NCI-H146 treated with DMSO at 0.1 percent for 48 hours (cell line): ENCODE measurements around the gene TYK2.
"Not testable (repeated sequence)": the region's sequence is repeated elsewhere in the genome, so short reads cannot be mapped to it uniquely, and the experiment has no call there.

Source experiments
- DNase-seq: peaks from one replicate; lab custom pipeline; 2025; ENCODE audit not compliant: unreplicated experiment; lab: John Stamatoyannopoulos, UW

Gene TYK2

DNA sequence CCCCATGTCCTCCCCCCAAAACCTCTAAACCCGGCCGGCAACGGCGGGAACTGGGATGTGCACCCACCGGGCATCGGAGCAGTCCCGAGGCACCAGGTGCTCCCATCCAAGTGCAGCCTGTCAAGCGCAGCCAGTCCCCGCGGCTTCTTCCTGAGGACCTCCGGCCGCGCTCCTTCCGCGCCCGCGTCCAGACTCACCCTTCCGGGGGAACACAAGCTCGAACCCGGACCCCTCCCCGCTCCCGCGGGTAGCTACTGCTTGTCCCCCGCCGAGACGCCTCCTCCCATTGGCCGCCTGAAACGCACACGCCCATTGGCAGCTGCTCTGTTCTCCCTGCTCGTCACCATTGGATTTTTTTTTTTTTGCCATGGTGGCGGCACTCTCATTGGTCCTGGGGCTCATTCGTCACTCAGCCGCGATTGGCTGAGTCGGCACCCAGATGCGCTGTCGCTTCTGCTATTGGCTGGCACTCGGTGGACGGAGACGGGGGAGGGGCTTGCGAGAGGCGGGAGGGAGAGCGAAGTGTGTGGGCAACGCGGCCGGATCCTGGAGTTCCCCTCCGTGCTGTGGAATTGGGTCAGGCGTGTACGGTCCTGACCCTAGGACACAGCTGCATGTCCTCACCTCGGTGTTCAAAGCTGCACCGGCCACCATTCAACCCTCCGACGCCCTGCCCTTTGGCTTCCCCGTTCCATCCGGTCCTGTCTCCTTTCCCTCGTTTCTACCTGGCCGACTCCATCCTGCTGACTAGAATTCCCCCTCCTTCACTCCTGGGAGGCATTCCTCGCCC lies at the start of gene TYK2:
Gene TYK2 (minus strand): TSS at position 260 of the 790 bp plus-strand sequence. CDS start 2,166 bp downstream, outside the sequence.
- DNase-seq = peak; percentile 99

DNA sequence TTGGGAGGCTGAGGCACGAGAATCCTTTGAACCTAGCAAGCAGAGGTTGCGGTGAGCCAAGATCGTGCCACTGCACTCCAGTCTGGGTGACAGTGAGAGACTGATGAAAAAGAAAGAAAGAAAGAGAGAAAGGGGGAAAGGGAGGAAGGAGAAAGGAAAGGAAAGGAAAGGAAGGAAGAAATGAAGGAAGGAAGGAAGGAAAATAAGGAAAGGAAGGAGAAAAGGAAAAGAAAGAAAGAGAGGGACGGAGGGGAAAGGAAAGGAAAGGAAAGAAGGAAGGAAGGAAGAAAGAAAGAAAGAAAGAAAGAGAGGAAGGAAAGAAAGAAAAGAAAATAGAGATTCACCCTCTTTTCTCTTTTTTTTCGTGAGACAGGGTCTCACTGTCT lies 48.6 kb upstream of the TYK2 start:
- no peak for DNase-seq

DNA sequence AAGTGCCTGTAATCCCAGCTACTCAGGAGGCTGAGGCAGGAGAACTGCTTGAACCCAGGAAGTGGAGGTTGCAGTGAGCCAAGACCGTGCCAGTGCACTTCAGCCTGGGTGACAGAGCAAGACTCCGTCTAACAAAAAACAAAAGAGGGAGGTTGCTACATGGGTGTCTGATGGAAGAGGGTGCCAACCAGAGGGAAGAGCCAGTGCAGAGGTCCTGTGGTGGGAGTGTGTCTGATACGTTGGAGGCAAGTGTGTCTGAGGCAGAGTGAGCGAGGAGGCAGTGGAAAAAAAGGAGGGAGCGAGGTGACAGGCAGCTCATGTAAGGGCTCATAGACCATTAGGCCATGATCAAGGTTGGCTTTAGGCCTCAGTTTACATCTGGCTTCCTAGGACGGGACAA lies 46.8 kb upstream of the TYK2 start:
- DNase-seq = no peak

DNA sequence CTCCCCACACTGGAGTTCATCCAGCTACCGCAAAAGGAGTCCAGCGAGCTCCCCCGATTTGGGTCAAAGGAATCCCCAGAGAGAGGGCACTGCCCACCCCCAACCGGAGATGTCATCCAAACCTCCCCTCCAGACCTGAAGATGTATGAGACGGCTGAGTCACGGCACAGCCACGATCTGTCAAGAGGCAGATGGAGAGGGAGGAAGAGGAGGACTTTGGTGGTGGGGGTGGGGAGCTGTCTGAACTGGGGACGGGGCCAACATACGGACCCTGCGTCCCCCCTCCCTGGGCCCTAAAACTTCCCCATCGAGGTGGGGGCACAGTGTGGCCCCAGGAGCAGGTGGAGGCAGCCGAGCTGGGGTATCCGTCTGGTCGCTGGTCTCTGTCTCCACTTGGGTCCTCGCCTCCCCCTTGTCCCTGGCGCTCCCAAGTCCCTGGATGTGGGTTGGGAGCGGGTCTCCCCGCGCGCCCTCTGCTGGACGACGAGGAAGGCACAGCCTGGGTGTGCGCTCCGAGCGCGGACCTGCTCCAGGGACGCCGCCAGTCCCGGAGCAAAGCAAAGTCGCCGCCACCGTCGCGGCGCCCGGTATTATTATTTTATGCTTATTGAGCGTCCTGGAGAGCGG lies 43.8 kb upstream of the TYK2 start:
- DNase-seq = no peak

DNA sequence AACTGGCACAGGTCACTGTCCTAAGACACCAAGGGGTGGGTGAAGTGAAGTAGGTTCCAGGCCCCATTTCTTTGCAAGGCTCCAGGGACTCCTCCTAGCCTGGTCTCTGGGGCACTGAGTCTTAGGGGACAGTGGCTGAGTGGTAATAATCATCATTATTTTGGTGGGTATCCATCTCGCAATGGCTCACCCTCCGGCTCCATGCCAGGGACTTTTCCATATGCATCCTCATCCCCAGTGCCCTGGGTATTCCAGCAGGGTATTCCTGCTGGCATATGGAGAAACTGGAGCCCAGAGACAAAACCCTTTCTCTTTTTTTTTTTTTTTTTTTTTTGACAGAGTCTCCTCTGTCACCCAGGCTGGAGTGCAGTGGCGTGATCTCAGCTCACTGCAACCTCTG lies 42.5 kb upstream of the TYK2 start:
- no peak for DNase-seq

DNA sequence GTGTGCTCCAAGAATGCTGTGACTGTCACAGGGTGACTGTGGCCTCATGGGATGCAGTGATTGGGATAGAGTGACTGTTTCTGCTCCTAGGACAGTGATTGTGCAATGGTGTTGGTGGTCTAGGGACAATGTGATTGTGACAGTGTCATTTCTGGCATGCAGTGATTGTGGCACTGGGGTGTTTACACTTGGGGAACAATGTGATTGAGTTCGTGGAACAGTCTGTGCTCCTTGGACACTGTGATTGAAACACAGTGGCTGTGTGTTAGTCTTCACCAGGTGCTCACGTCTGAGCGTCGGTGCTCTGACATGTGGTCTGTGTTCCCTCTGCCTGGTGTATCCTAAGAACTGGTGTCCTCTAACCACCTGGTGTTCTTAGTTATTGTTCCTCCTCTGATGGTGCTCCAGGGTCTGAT lies 41.7 kb upstream of the TYK2 start:
- DNase-seq = no peak

DNA sequence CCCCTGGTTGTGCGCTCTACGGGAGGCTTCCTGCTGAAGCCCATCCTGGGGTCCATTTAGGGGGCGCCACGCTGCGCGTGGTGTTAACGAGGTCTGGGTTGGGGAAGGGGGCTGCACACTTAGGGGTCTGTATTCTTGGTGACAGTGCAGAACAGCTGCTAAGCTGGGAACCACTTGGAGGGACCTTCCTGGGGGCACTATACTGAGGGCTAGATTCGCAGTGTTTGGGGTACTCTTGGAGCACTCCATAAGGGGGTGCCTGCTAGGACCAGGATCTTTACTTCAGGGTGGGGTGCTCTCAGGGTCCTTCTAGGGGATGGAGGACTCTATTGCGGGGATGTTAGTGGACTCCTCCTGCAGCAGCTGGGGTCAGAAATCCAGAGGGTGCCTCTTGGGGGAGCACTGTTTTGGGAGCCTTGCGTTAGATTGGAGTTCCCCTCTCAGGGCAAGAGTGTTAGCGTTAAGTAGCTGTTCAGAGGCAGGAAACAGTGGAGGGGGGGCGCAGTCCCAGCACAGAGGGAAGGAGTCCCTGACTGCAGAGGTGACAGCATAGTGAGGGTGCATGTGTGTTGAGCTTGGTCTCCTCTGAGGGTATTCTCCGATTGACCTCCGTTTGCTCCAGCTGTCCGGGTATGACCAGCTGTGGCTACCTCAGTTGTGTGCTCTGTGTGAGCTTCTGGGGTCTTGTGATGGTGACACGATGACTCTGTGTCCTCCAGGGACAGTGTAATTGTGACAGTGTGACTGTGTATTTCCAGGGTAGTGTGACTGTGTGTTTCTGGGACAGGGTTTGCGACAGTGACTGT lies 41.1 kb upstream of the TYK2 start:
- no peak for DNase-seq

DNA sequence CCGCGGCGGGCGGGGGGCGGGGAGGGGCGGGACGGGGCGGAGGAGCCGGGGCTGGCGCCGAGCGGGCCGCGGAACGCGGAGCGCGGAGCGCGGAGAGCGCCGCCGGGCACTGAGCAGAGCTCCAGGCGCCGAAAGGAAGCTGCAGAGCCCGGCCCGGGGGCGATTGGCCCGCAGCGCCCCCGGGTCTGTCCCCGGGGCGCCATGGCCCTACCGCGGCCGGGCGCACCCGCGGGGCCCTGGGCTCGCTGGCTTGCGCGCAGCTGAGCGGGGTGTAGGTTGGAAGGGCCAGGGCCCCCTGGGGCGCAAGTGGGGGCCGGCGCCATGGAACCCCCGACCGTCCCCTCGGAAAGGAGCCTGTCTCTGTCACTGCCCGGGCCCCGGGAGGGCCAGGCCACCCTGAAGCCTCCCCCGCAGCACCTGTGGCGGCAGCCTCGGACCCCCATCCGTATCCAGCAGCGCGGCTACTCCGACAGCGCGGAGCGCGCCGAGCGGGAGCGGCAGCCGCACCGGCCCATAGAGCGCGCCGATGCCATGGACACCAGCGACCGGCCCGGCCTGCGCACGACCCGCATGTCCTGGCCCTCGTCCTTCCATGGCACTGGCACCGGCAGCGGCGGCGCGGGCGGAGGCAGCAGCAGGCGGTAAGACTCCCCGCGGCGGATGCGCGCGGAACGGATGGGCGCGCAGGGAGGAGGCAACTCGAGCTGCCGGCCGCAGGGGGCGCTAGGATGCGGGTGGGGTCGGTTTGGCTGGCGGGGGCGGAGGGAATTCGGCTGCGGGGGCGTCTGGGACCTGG lies 40.3 kb upstream of the TYK2 start, which contains the start of gene PDE4A:
Gene PDE4A (plus strand): TSS at position 95 of the 796 bp plus-strand sequence. CDS start 227 bp downstream, at position 322.
- no peak for DNase-seq

DNA sequence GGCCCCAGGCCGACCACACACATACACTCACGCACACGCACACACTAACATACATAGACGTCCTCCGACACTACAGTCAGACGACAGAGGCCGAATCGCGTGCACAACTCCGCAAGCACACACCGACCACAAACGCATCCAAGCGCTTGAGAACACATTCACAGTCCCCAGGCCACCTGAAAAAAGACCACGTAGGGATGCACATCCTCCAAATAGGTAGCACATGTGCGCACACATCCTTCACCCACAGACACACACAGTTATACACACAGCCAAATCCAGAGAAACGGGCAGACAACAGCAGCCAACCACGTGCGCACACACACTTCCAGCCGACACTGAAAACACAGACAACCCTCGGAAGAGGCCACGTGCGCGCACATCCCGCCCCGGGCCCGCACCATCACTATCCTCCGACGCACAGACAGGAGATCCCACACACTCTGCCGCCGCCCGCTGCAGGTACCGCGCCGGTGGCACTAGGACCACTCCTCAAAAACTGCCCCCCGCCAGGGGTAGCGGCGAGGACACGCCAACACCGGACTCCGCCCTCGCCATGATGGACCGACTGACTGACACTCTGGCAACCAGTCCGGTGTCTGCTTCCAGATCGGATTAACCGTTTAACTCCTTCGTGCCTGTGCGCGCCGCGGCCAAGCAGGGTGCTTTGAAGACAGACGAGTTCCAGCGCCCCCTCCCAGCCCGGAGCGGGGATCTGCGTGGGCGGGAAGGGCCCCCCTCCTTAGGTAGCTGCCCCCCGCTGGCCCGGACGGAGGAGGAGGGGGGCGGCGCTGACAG lies 39.5 kb upstream of the TYK2 start:
- peak; percentile 84 for DNase-seq

DNA sequence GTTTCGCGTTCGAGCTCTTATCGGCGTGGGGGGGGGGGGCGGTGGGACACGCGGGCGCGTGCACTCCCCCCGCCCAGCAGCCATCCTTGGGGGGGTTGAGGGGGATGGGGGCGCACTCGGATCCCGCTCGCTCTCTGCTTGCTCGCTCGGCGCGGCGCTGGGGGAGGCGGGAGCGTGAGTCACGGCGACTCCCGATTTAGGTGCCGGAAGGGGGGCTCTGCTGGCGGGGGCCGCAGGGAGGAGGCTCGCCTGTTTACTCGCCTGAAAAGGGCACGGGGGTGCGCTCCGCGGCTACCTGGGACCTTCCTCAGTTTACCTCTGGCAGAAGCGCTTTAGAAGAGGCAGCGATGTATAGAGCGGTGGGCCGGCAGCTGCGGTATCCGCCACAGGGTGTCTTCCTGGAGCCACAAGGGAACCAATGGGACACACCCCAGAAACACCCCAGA lies 38.9 kb upstream of the TYK2 start:
- no peak for DNase-seq

DNA sequence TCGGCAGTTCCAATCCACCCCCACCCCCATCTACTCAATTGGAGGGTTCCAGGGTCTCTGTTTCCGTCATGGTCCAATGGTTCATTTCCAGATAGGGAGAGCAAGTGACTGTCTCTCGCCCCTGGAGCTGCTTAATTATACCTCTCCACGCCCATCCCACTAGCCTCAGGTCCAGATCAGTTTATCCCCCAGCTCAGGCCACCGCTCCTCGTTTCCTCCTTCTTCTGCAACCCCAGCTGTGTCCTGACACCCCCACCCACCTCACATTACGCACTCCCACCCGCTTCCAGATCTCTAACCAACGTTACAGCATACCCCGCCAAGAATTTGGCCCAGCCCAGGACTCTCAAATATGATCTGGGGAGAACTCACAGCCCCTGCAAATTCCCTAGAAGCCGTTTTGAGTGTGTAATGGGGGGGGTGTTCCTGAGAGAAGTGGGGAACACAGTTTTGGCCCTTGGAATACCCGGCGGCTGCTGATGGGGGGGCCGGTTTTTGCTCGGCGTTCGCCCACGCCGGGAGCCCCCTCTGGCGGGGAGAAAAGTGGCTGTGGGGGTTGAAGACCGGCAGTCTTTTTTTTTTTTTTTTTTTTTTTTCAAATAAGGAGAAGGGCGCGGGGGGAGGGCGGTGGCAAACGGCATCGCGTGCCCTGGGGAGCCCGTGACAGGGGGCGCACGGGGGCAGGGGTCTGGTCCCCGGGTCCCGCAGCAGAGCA lies 38.3 kb upstream of the TYK2 start:
- DNase-seq = peak; percentile 48

DNA sequence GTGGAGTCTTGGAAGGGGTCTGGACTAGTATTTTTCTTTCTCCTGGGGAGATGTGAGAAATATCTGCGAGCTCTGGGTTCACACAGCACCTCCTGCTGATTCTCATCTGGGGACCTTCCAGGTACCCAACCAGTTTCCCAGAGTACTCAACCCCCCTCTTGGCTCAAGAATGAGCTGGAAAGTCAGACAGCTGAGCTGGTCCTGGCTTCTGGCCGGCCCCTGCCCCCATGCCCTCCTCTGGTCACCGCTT lies 37.8 kb upstream of the TYK2 start:
- no peak for DNase-seq

DNA sequence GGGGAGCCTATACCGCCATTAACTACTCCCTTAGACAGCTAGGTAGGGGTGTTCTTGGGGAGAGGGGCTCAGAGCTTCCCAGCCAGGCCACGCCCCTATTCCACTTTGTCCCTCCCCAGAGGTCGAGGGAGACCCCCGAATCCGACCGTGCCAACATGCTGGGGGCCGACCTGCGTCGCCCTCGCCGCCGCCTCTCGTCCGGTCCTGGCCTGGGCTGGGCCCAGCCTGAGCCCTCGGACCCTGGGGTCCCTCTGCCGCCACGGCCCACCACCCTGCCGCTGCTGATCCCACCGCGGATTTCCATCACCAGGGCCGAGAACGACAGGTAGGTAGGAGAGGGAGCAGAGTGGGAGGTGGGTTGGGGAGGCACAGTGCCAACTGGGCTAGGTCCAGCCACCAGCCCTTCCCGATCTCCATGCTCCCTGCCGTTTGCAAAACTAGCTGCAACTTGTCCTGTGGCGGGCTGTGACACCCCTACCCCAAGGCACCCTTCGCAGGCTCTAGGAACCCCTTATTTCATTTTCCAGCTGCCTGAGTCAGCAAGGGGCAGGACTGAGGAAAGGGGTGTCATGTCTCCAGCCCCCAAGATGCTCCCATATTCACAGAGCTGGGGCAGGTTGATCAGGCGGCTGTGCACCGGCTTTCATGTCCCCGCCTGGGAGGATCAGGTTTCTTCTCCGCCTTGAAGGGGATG lies 37.3 kb upstream of the TYK2 start:
- DNase-seq = no peak

DNA sequence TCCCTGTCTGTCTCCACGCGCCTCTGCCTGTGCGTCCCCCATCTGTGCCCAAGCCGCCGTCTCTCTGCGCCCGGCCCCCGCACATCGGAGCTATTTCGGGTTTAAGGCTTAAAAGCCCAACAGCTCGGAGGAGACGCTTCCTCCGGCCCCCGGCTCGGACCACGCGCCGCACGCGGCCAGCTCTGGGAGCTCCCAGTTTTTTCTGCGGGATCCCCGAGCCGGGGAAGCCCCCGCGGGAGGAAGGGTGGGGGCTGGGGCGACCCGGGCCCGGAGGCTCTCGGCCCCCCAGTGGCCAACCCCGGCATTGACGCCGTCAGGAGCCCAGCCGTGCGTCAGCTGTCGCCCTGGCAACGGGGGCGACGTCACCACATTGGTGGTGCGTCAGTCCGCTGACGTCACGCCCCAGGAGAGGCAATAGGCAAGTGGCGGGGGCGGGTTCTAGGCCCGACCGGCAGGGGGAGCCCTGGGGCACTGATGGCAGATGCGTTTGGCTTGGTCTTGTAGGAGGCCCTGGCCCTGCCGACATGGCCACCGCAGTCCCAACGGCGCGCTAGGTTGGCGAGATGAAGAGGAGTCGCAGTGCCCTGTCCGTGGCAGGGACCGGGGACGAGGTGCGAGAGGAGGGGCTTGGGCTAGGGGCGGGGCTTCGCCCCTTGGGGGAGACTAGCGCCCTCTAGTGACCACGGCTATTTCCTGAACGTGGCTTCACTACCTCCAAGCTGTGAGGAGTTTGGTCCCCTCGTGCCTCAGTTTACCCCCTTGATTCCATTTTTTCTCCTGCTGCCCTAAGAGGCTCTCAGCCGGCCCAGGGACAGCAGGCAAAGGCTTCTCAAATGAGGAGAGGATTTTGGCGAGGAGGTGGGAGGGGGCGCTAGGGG lies 36.2 kb upstream of the TYK2 start:
- peak; percentile 91 for DNase-seq

DNA sequence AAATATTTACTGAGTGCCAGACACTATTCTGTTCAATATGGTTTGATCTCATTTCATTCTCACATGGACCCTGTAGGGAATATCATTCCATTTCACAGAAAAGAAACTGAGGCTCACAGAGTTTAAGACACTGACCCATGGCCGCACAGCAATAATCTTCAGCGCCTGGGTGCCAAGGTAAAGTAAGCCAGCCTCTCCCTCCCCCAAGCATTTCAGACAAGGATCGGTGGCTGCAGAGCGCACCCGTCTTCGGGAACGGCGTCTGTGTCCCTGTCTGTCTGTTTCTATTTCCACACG lies 35.7 kb upstream of the TYK2 start:
- DNase-seq = no peak

DNA sequence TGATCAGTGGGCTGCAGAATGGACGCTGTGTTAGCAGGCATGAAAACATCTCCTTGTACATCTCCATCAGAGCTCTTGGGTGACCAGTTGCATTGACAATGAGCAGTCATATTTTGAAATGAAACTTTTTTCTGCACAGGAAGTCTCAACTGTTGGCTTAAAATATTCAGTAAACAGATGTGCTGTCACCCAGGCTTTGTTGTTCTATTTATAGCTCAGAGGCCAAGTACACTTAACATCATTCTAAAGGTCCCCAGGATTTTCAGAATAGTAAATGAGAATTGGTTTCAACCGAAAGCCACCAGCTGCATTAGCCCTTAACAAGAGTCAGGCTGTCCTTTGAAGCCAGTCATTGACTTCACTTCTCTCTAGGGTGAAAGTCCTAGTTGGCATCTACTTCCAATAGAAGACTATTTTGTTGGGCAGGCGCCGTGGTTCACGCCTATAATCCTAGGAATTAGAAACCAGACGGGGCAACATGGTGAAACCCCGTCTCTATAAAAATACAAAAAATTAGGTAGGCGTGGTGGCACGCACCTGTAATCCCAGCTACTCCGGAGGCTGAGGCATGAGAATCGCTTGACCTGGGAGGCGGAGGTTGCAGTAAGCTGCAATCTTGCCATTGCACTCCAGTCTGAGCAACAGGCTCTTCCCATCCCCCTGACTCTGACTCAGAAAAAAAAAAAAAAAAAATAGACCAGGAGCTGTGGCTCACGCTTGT lies 32.0 kb upstream of the TYK2 start:
- no peak for DNase-seq

DNA sequence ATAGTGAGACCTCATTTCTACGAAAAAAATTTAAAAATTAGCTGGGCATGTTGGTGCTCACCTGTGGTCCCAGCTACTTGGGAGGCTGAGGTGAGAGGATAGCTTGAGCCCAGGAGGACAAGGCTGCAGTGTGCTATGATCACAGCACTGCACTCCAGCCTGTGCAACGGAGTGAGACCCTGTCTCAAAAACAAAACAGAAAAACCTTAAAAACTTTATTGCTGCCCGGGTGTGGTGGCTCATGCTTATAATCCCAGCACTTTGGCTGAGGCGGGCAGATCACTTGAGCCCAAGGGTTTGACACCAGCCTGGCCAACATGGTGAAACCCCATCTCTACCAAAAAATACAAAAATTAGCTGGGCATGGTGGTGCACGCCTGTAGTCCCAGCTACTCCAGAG lies 30.9 kb upstream of the TYK2 start:
- DNase-seq = not testable (repeated sequence)
